Upper lobe of left lung (tissue), 4 donors: ENCODE results near the gene TMEM134.

Experiments used
- CTCF ChIP-seq, 6 experiments: fragments of 450-650 bp in 4 of 6; fragments of 200-600 bp in 2 of 6; sonication (generic) in 2 of 6; IDR thresholded peaks; one replicate each; pipeline ENCODE4 v1.5.1; 2016 to 2019; ENCODE audit warnings: antibody characterized with exemption in 6 of 6
- POLR2A ChIP-seq, 4 donors: fragments of 450-650 bp; IDR thresholded peaks; one replicate each; pipeline ENCODE4 v1.5.1; 2016 to 2017; ENCODE audit warnings: antibody characterized with exemption in 4 of 4, mild to moderate bottlenecking in 2 of 4

- TF ChIP-seq POLR2A (IDR thresholded peaks at IDR 0.05), result no peak
- no peak for TF ChIP-seq CTCF (IDR thresholded peaks at IDR 0.05)
Measured at GRCh38 chr11:67435031-67435726, 33.9 kb downstream of the TMEM134 start.
